GM04503 (cell line): ENCODE results near the gene CUL1.

Source experiments
- DNase-seq: peaks from one replicate; pipeline ENCODE4 v3.0.0-alpha.2; 2012; ENCODE audit warnings: low read depth

The CUL1 gene

DNA sequence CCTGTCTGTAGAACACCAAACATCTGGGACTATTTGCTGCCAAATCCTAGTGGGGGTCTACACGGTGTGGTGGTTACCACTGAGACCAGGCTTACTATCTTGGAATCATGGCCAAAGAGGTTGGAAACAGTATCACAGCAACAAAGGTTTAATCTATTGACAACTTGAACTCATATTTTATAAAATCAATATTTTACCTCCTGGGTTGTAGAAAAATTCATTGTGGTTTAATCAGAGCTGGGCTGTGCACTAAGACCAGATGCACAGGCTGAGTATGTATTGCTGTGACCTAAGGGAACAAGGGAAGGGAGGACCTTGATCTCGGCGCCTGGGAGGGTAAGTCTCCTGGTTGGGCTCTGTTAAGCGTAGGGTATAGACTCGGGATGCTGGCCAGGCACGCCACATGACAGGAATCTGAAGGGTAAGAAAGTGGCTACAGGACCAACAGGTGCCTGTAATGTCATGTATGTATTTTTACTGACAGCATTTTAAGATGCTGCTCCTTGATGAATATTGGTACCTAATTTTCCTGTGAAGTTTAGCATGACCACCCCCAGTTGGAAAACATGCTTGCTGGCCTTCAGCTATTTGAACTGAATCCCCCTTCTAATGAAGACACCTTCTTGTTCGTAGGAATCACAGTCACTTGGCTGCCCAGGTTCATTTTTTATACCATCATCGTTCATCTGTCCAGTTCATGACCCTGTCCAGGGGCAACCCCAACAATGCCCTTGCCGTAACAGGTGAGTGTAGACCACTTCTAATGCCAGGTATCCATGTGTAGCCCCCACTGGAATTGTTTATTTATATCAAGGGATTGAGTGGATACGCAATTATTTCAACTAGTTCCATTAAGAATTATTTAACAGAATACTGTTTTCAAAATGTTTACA is 105.9 kb downstream of the CUL1 start:
- no peak for DNase-seq

DNA sequence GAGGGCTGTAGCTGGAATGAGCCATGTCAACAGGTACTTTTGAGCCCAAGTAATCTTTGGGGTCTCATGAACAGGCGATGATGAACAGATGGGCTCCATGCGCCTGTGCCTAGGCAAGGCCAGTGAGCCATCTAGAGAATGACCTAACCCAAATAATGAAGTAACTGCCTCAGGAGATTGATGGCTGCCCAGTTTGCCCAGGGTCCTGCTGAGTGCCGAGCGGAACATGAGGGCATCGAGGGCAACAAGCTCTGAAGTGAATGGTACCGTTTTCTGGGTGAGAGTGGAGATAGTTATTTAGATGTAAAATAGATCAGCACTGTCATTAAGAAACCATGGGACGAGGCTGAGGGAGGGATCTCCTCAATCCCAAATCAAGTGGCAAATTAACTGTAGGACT is 107.5 kb downstream of the CUL1 start:
- no peak for DNase-seq

DNA sequence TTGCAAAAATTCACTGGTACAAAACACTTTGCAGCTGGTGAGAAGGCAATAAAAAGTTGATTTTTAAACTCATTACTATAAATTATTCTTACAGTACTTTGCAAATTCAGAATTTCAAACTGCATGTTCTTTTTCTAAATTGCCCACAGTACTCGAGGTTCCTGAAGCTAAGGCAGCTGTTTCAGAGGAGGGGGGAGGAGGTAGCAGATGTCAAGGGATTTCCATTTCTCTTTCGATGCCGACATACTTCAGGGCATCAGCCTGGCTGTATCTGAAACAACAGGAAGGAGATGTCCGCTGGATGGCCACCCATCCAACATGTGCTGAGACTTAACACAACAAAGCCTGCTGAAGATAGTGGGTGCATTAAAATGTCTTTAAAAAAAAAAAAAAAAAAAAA is 108.7 kb downstream of the CUL1 start:
- no peak for DNase-seq

DNA sequence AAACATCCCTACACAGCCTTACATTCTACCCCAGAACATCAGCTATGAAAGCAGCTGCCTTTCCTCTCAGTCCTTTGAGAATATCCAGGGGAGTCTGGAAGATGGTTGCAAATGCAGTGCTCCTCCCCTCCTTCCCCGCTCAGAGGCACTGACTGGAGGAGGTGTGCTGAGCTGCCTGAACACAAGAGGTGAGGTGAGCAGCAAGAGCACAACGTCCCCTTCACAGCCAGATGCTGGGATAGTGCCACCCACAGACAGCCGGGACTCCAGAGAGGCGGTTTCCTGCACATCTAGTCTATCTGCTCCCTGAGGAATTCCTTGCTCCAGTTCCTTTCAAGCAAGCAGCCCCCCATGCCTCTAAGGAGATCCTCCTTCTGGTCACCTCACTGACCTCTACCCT is 111.2 kb downstream of the CUL1 start:
- no peak for DNase-seq

DNA sequence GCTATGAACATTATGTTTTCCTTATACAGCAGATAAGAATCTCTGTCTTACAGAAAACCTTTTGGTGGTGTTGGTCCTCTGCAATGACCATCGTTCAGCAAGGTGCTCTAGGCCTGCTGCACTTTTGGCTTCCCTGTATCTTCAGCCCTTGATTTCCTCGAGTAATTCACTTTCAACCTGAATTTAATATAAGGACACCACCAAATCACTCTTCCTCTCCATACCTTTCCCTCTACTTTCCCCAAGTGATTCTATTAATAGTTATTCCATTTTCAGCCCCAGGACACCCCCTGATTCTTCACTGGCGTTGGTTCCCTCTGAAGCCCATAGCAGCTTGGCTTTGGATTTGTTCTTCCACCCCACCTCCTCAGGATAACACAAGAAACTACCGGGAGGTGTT is 113.2 kb downstream of the CUL1 start:
- no peak for DNase-seq

GRCh38 chr7:148813890-148814289 is 115.2 kb downstream of the CUL1 start:
- DNase-seq: no peak

GRCh38 chr7:148814922-148815559 is 116.3 kb downstream of the CUL1 start:
- DNase-seq: no peak

GRCh38 chr7:148815612-148816011 is 116.9 kb downstream of the CUL1 start:
- DNase-seq: no peak

DNA sequence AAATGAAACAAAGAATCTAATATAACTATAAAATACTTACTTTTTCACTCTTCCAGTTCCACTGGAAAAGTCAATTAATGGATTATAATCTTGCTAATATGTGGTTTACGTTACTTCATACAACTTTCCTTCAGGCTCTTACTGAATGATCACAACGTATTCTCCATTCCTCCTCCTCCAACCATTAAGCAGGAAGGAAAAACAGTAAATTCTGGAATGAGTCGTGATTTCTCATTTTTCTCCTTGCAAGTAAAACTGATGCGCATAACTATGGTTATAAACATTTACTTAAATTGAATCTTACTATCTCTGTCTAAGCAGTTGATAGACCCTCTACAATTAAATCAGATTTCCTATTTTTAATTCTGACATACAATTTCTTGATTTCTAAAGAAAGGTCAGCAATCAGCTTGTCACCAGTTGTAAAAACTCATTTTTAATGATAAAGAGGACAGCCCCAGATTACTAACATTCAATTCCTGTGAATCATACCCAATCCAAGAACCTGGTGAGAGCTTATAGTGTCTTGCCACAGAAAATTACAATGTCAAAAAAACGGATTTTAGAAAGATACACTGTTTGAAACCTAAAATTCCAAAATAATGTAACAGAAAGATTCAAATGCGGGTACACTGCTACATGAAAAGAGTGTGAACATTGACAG is 121.1 kb downstream of the CUL1 start:
- peak; percentile 24 for DNase-seq

DNA sequence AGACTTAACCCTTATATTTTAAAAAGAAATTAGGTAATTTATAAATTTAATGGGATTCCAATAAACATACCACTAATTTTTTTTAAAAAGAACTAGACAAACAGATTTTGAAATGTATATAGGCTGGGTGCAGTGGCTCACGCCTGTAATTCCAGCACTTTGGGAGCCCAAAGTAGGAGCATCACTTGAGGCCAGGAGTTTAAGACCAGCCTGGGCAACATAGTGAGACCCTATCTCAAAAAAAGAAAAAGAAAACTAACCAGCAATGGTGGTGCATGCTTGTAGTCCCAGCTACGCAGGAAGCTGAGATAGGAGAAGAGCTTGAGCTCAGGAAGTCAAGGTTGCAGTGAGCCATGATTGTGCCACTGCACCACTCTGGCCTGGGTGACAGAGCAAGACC is 122.7 kb downstream of the CUL1 start:
- DNase-seq: no peak

DNA sequence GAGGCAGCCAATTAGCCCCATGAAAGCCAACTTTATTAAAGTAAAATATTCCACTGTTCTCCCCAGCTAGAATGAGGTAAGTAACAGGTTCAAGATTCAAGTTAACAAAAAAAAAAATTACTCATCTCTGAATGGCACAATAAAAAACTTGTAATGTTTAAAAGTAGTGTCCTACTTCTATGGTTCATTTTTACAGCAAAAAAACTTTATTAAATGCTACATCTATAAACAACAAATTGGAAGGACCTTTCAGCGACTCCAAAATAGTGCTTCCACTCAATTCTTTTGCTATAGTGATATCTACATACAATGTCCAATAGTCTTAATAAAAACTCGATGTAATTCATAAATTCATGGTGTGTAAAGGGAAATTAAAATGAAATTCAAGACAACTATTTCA is 126.2 kb downstream of the CUL1 start:
- DNase-seq: no peak

- no peak for DNase-seq
Observed at GRCh38 chr7:148825338-148825737, 126.6 kb downstream of the CUL1 start.

GRCh38 chr7:148828965-148829364 is 130.3 kb downstream of the CUL1 start:
- DNase-seq: no peak

DNA sequence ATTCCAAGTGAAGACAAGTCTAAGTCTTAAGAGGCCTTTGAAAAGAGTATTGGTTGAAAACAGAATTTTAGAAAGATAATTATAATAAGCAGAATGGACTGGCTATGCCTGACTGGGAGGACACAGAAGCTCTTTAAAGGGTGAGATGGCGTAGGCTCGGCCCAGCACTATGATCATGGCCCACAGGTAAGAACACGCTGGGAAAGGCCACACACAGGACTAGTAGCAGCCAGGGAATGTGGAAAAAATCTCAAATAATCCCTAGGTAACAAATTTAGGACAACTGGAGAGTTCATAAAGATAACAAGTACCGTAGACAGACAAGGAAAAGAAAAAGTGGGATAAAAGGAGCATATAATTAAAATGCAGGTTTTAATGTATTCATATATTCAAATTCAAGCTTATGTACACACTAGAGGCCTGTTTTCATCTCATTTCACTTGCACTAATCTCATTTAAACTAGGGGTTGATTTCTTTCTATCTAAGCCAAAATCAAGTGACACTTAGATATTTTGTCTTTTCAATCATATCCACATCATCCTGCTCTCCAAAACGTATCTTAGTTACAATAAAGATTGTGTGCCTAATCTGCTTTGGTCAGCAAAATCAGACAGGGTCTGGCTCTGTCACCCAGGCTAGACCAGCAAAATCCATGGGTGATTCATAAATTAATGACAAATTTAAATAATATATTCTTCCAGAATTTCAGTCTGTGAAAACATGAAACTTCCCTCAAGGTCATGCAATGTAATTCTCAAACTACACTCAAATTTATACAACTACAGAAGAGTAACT is 132.4 kb downstream of the CUL1 start:
- DNase-seq: no peak

DNA sequence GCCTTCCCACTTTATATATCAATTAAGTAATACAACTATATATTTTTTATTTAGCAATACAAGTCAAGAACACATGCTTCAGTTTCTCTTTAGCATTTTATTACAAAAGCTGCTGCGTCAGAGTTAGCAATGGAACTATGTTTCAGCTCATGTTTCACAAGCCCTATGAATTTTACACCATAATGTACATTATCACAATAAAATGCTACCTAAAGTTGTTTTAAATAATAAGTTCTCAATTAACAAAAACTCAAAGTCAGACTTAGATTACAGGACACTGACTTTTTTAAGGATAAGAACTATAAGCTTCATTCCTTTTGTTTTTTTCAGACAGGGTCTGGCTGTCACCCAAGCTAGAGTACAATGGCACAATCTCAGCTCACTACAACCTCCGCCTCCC is 133.1 kb downstream of the CUL1 start:
- DNase-seq: no peak

DNA sequence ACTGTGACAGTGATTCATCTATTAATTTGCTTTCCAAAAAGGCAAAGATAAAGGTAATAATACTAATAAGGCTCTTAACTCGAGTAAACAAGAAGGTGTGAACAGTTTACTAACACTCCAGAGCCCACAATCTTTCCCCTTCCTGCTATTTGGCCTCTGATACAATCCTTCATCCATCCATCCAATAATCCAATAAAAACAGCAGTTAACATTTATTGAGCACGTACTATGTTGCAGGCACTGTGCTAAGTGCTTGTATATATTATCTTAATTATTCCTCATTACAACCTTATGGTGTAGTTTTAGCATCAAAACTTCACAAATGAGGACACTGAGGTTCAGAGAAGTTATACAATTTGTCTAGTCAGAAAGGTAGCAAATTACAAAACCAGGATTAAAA is 135.9 kb downstream of the CUL1 start:
- DNase-seq: no peak

DNA sequence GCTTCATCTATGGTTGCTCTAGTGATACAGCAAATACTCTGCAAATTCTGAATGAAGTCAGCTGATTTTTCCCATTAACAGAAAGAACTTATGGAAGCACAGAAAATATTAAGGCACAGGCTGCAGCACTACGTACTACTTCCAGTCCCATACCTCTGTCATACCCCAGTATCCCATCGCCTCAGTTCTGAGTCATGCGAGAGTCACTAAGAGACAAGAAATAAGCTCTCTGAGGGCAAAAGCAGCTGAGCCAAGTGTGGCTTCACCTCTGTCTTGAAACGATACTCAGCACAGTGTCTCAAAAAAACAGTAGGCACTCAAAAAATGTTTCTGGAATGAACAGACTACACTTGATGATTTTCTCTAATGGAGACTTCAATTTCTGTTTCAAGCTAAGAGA is 137.2 kb downstream of the CUL1 start:
- no peak for DNase-seq

DNA sequence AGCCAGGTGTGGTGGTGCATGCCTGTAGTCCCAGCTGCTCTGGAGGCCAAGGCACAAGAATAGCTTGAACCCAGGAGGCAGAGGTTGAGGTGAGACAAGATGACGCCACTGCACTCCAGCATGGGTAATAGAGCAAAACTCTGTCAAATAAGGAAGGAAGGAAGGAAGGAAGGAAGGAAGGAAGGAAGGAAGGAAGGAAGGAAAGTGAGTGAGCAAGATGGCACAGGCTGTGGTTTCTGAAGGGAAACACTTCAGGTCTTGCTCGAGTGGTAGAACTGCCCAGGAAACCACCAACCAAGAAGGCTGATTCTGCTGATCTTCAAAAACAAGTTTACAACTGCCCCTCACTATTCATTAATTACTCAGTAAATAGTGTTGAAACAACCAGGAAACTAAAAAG is 140.2 kb downstream of the CUL1 start:
- no peak for DNase-seq

GRCh38 chr7:148847815-148848734 is 149.4 kb downstream of the CUL1 start:
- DNase-seq: no peak

DNA sequence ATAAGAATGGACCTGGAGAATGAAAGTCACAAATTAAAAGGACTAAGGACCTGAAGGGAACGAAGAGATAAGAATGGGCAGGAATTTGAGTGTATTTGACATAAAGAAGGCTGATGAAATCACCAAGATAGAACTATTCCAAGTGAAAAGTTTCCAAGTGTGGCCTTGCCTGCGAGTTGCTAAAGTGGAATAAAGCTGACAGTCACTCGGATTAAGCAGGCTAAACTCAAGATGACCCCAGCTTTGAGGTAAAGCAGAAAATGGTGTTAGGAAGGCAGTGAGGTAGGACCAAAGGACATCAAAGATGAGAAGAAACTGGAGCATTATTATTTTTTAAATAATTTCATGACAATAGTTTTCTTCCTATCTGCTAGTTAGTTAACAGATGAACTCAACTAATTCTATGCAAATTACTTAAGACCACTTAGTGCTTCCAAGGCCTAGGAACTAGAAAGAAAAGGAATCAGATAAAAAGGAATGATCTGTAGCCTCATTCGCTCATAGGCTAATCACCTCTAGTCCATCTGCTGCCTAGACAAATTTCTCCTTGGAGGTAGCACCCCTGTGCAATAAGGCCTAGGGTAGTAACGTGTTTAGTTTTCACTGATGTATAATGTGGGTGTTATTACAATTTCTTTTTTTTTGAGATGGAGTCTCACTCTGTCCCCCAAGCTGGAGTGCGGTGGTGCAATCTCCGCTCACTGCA is 150.8 kb downstream of the CUL1 start:
- DNase-seq: no peak

GRCh38 chr7:148850564-148850963 is 151.9 kb downstream of the CUL1 start:
- no peak for DNase-seq
